Endothelial cell (in vitro differentiated cells): ENCODE data around the gene IFI44L. TPM values are rescaled to one million over a fixed set of nuclear protein-coding genes. Genes with fewer than 3 reads are reported as not detected.

ENCODE experiments used
- DNase-seq: peaks from one replicate; pipeline ENCODE4 v3.0.0; 2021; ENCODE audit warnings: low spot score
- H3K27ac Mint-ChIP-seq: one replicate; pipeline ENCODE4 v1.8.0; 2021; ENCODE audit warnings: mixed read lengths, inconsistent platforms; ENCODE audit not compliant: unreplicated experiment
- H3K27me3 Mint-ChIP-seq: one replicate; pipeline ENCODE4 v1.8.0; 2021; ENCODE audit warnings: mild to moderate bottlenecking, moderate library complexity, mixed read lengths, inconsistent platforms; ENCODE audit not compliant: unreplicated experiment
- H3K36me3 Mint-ChIP-seq: one replicate; pipeline ENCODE4 v1.8.0; 2021; ENCODE audit warnings: mild to moderate bottlenecking, low read depth, mixed read lengths, inconsistent platforms; ENCODE audit not compliant: unreplicated experiment
- H3K4me1 Mint-ChIP-seq: one replicate; pipeline ENCODE4 v1.8.0; 2021; ENCODE audit warnings: mild to moderate bottlenecking, mixed read lengths, inconsistent platforms; ENCODE audit not compliant: unreplicated experiment
- H3K4me3 Mint-ChIP-seq: one replicate; pipeline ENCODE4 v1.8.0; 2021; ENCODE audit warnings: mild to moderate bottlenecking, mixed read lengths, inconsistent platforms; ENCODE audit not compliant: unreplicated experiment
- H3K9me3 Mint-ChIP-seq: one replicate; pipeline ENCODE4 v1.8.0; 2021; ENCODE audit warnings: mixed read lengths, inconsistent platforms; ENCODE audit not compliant: unreplicated experiment
- total RNA-seq: library from RNA; stranded (reverse); fragmentation: NEBNext Ultra II Directional; extraction: Animal tissue kit (Norgen Biotek cat#: 25700); gene quantifications from one replicate; pipeline ENCODE4 v1.2.1, GENCODE V29; 2021; ENCODE audit not compliant: unreplicated experiment
- TF ChIP-seq, protein P1 (sequence below): fragments of 200-600 bp; sonication (generic); IDR thresholded peaks from one replicate; pipeline ENCODE4 v1.5.0; 2021; ENCODE audit warnings: antibody characterized with exemption; ENCODE audit not compliant: unreplicated experiment

Gene IFI44L
- total RNA-seq, 1 donor from 2014 or later: 0.59 TPM

DNA sequence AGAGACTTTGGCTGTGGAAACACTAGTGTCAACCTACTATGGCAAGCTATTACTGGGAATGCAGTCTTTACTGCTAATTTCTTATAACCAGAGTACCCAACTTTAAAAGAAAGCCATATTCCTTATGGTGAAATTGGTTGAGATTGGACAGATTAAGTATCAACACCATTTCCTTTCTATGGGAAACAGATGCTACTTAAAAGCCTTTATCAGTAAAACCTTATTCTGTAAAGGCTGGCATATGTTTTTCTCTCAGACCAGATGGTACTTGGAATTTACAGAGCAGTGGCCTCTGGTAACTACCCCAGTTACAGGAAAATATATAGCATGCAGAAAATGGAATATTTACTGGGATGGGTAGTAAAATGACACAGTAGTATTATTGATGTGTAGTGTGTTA is 48.2 kb downstream of the IFI44L start:
- TF ChIP-seq, protein P1, sequence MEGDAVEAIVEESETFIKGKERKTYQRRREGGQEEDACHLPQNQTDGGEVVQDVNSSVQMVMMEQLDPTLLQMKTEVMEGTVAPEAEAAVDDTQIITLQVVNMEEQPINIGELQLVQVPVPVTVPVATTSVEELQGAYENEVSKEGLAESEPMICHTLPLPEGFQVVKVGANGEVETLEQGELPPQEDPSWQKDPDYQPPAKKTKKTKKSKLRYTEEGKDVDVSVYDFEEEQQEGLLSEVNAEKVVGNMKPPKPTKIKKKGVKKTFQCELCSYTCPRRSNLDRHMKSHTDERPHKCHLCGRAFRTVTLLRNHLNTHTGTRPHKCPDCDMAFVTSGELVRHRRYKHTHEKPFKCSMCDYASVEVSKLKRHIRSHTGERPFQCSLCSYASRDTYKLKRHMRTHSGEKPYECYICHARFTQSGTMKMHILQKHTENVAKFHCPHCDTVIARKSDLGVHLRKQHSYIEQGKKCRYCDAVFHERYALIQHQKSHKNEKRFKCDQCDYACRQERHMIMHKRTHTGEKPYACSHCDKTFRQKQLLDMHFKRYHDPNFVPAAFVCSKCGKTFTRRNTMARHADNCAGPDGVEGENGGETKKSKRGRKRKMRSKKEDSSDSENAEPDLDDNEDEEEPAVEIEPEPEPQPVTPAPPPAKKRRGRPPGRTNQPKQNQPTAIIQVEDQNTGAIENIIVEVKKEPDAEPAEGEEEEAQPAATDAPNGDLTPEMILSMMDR: no peak
- Mint-ChIP-seq H3K4me1 (no peaks in the 10 kb centered on the region), H3K9me3 (no peaks in the 10 kb centered on the region), H3K27ac (no peak overlapping the region), H3K4me3 (no peak overlapping the region), H3K36me3 (no peaks in the 10 kb centered on the region), H3K27me3 (no peaks in the 10 kb centered on the region)
- no peak for DNase-seq

DNA sequence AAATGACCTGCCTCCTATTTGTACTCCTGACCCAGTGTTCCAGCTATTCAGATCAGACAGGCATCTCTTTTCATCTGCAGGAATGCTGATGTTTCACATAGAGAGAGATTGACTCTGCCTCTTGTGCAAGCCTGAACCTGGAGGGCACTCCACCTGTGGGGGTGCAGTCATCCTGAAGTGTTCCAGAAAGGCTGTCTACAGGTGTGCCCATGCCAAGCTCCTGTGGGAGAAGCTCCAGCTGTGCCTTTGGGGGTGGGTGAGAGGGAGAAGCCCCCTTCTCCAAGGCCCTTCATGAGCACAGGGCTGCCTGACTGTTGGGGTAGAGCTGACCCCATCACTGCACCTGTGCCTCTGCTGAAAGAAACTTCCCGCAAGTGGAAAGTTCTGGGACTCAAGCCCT is 52.2 kb downstream of the IFI44L start:
- no peaks in the 10 kb centered on the region for H3K4me1 Mint-ChIP-seq
- no peak overlapping the region for H3K4me3 Mint-ChIP-seq
- H3K27ac Mint-ChIP-seq: no peak overlapping the region
- TF ChIP-seq, protein P1: no peak
- DNase-seq: no peak
- no peaks in the 10 kb centered on the region for H3K9me3 Mint-ChIP-seq
- no peaks in the 10 kb centered on the region for H3K27me3 Mint-ChIP-seq
- H3K36me3 Mint-ChIP-seq: no peaks in the 10 kb centered on the region

DNA sequence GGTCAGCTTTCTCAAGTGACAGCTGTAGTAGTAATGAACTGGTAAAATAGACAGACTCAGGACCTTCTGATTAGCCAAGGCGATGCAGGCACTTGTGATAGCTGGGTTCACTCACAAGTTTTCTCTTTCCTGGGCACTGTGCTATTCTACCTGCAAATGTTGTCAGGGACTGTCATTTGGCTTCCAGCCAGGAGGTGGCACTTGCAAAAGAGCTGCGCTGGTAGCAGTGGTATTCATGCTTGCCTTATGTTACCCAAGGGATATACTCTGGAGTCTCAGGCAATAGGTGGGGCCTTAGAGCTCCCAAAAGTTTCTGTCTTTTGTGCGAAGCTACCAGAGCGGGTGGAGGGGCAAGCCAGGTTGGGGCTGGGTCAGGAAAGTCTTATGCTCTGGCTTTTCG is 52.9 kb downstream of the IFI44L start:
- H3K4me1 Mint-ChIP-seq: no peaks in the 10 kb centered on the region
- no peak overlapping the region for H3K4me3 Mint-ChIP-seq
- no peaks in the 10 kb centered on the region for H3K36me3 Mint-ChIP-seq
- H3K27me3 Mint-ChIP-seq: no peaks in the 10 kb centered on the region
- H3K9me3 Mint-ChIP-seq: no peaks in the 10 kb centered on the region
- no peak overlapping the region for H3K27ac Mint-ChIP-seq
- TF ChIP-seq, protein P1: no peak
- DNase-seq: peak; percentile 41

DNA sequence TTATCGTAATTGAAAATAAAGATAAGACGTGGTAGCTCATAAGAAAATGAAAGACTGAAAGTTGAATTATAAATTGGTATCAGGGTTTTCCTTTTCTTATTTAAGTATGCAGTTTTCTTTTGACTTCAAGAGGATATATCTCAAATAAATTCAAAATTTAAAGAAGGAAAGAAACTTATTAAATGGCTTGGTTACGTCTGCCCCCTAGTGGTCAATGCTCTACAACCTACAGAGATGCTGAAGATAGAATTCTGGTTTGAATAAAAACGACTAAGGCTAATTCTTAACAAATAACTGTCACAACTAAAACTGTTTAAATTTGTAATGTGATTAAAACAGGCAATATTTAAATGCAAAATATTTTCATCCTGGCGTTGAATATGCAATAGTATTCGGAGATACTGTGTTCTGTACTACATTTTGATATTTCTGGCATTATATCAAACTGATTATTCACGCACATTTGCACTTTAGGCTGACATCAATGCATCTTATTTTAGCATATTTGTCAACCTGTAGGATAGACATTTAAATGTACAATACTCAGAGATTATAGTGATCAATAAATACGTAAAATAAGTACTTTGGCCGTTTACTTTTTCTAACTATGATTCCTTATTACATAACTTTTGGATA is 56.2 kb downstream of the IFI44L start:
- Mint-ChIP-seq H3K36me3 (no peaks in the 10 kb centered on the region), H3K27me3 (no peaks in the 10 kb centered on the region), H3K9me3 (no peaks in the 10 kb centered on the region), H3K4me1 (no peaks in the 10 kb centered on the region), H3K4me3 (no peak overlapping the region), H3K27ac (no peak overlapping the region)
- DNase-seq: peak; percentile 39
- TF ChIP-seq, protein P1: peak; percentile 94

DNA sequence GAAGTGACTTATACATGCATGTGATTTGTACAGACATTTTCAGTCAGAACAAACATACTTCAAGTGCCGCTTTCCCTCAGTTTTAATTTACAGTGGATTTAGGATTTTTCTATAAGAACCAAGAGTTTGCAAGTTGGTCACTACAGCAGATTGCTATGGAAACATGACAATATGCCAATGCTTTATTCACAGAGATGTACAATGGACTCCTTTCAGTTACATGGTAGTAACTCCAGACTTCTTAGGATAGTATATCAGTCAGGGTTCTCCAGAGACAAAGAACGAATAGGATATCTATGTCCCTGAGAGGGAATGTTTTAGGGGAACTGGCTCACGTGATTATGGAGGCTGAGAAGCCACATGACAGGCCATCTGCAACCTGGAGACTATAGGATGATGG is 56.7 kb downstream of the IFI44L start:
- Mint-ChIP-seq H3K9me3 (no peaks in the 10 kb centered on the region), H3K27me3 (no peaks in the 10 kb centered on the region)
- DNase-seq: no peak

More for the DNA sequence above, 56.7 kb downstream of the IFI44L start:
- TF ChIP-seq, protein P1: no peak
- no peaks in the 10 kb centered on the region for H3K4me1 Mint-ChIP-seq
- no peak overlapping the region for H3K4me3 Mint-ChIP-seq
- no peaks in the 10 kb centered on the region for H3K36me3 Mint-ChIP-seq
- H3K27ac Mint-ChIP-seq: no peak overlapping the region
